GM18861 (cell line): ENCODE data around the gene PI4KB.

Experiments
- ATAC-seq: cut with Tn5 transposase; IDR thresholded peaks from one replicate; pipeline ENCODE4 v1.9.1; 2021; ENCODE audit not compliant: unreplicated experiment

The PI4KB gene

GRCh38 chr1:151346769-151347522 is 19.7 kb upstream of the PI4KB start, which contains the start of gene RFX5:
RFX5 (minus strand) TSS chr1:151347252; CDS start chr1:151346320, 932 bp downstream.
- peak; percentile 94 for ATAC-seq

GRCh38 chr1:151346082-151346768 is 19.0 kb upstream of the PI4KB start:
- ATAC-seq: no peak

- ATAC-seq: no peak
Observed at GRCh38 chr1:151344291-151344690, 17.1 kb upstream of the PI4KB start.

- ATAC-seq: no peak
Observed at GRCh38 chr1:151343587-151343986, 16.4 kb upstream of the PI4KB start.

GRCh38 chr1:151342569-151342968 is 15.4 kb upstream of the PI4KB start:
- no peak for ATAC-seq

- no peak for ATAC-seq
Observed at GRCh38 chr1:151342021-151342420, 14.8 kb upstream of the PI4KB start.

- ATAC-seq: peak; percentile 68
Observed at GRCh38 chr1:151340870-151341754, 13.9 kb upstream of the PI4KB start.

GRCh38 chr1:151336556-151336955 is 9.3 kb upstream of the PI4KB start:
- ATAC-seq: no peak

- no peak for ATAC-seq
Observed at GRCh38 chr1:151334822-151335221, 7.6 kb upstream of the PI4KB start.

GRCh38 chr1:151327903-151328674 is 873 bp upstream of the PI4KB start:
- ATAC-seq: no peak

GRCh38 chr1:151326619-151327222 is 495 bp downstream of the PI4KB start:
- peak; percentile 25 for ATAC-seq

GRCh38 chr1:151325646-151326429 is 1.4 kb downstream of the PI4KB start:
- no peak for ATAC-seq

- no peak for ATAC-seq
Observed at GRCh38 chr1:151325231-151325630, 2.0 kb downstream of the PI4KB start.

- ATAC-seq: no peak
Observed at GRCh38 chr1:151324390-151324930, 2.8 kb downstream of the PI4KB start.

GRCh38 chr1:151318975-151319374 is 8.2 kb downstream of the PI4KB start:
- no peak for ATAC-seq

GRCh38 chr1:151315565-151316235 is 11.5 kb downstream of the PI4KB start:
- no peak for ATAC-seq

- ATAC-seq: no peak
Observed at GRCh38 chr1:151314137-151314875, 12.9 kb downstream of the PI4KB start.

- no peak for ATAC-seq
Observed at GRCh38 chr1:151313501-151313900, 13.7 kb downstream of the PI4KB start.
